GM19397 (cell line): ENCODE results near the gene CAMK1G.

Experiments
- ATAC-seq: cut with Tn5 transposase; IDR thresholded peaks from one replicate; pipeline ENCODE4 v1.9.1; 2021; ENCODE audit warnings: mild to moderate bottlenecking, moderate library complexity; ENCODE audit not compliant: unreplicated experiment

The CAMK1G gene

GRCh38 chr1:209564849-209565248, 18.7 kb upstream of the CAMK1G start:
- ATAC-seq: no peak

- peak; percentile 84 for ATAC-seq
Observed at GRCh38 chr1:209565759-209566678, 17.5 kb upstream of the CAMK1G start.

GRCh38 chr1:209567698-209568175, 15.8 kb upstream of the CAMK1G start:
- ATAC-seq: no peak

GRCh38 chr1:209569455-209570207, 13.9 kb upstream of the CAMK1G start:
- ATAC-seq: no peak

- ATAC-seq: no peak
Observed at GRCh38 chr1:209570743-209571142, 12.8 kb upstream of the CAMK1G start.

GRCh38 chr1:209576392-209577197, 6.9 kb upstream of the CAMK1G start:
- ATAC-seq: peak; percentile 87

- ATAC-seq: no peak
Observed at GRCh38 chr1:209577346-209577745, 6.2 kb upstream of the CAMK1G start.

GRCh38 chr1:209580577-209580976, 2.9 kb upstream of the CAMK1G start:
- ATAC-seq: no peak

- no peak for ATAC-seq
Observed at GRCh38 chr1:209584231-209584672, 738 bp downstream of the CAMK1G start.

GRCh38 chr1:209585197-209585596, 1.7 kb downstream of the CAMK1G start:
- no peak for ATAC-seq

GRCh38 chr1:209585672-209586071, 2.2 kb downstream of the CAMK1G start:
- no peak for ATAC-seq

GRCh38 chr1:209586221-209586740, 2.8 kb downstream of the CAMK1G start:
- ATAC-seq: no peak

GRCh38 chr1:209587789-209588188, 4.3 kb downstream of the CAMK1G start:
- no peak for ATAC-seq

- no peak for ATAC-seq
Observed at GRCh38 chr1:209589440-209589839, 5.9 kb downstream of the CAMK1G start.

- ATAC-seq: no peak
Observed at GRCh38 chr1:209589863-209590262, 6.3 kb downstream of the CAMK1G start.

- no peak for ATAC-seq
Observed at GRCh38 chr1:209590405-209590804, 6.9 kb downstream of the CAMK1G start.

GRCh38 chr1:209593747-209594146, 10.2 kb downstream of the CAMK1G start:
- ATAC-seq: no peak

- no peak for ATAC-seq
Observed at GRCh38 chr1:209594440-209594839, 10.9 kb downstream of the CAMK1G start.

GRCh38 chr1:209595028-209595427, 11.5 kb downstream of the CAMK1G start:
- ATAC-seq: no peak

GRCh38 chr1:209595599-209596285, 12.2 kb downstream of the CAMK1G start:
- no peak for ATAC-seq
